ENCODE data around the gene PKM.

Gene PKM

DNA sequence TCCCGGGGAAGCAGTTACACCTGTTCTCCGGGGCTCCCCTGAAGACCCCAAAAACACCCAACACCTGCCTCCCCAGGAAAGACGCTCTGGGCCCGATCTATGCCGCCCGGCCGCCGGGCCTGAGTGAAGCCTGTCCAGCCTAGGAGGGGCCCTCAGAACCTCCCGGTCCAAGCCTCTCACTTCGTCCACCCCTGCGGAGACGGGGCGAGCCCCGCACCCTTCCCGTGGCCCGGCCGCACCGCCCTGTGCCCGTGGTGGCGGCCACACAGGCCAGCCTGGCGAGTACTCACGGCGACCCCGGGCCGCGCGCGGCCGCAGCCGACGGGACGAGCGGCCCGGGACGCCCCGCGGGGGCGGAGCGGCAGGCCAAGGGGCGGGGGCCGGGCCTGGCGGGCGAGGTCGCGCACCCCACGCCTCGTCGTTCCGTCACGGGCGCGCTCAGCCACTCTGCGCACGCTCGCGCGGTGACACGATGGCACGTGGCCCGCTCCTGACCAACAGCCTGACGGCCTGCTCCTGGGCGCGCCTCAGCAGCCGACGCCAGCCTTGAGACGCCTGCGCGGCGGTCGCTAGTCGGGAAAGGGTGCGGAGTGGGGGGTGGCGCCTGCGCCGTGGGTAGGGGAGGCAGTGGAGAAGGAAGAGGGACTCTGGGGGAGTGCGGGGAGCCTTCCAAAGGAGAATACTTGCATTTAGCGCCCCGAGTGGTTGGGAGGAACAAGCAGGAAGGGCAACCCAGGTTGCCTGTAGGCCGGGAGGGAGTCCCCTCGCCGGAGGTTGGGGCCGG, 41.4 kb upstream of the PKM start, which contains the start of gene PARP6:
Gene PARP6, minus strand, starts transcription at position 342 of the 784 bp plus-strand sequence. CDS start 5,077 bp downstream, outside the sequence.
- POLR2A ChIA-PET: no interaction called here

DNA sequence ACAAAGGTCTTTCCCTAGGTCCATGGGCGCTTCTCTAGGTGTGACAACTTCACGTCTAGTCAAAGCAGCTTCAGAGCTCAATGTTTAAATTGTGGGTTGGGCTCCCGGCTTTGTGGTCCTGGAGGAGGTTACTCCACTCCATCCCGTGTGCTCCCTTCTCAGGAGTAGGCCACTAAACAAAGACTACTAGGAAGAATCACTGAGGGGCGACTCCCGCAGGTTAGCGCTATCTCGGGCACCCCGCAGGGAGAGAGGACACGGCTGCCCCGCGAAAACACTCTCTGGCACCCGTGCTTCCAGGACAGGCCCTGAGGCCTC, 40.9 kb upstream of the PKM start:
- DNase-seq (ENCODE audit: extremely low spot score): peak; percentile 27
- ChIA-PET CTCF (interaction anchor here (1.0 kb wide), 1 partner anchor 45 kb away, joined by 3 read pairs; no protein-coding TSS in a partner anchor), POLR2A (no interaction called here)
- TF ChIP-seq, protein P1, sequence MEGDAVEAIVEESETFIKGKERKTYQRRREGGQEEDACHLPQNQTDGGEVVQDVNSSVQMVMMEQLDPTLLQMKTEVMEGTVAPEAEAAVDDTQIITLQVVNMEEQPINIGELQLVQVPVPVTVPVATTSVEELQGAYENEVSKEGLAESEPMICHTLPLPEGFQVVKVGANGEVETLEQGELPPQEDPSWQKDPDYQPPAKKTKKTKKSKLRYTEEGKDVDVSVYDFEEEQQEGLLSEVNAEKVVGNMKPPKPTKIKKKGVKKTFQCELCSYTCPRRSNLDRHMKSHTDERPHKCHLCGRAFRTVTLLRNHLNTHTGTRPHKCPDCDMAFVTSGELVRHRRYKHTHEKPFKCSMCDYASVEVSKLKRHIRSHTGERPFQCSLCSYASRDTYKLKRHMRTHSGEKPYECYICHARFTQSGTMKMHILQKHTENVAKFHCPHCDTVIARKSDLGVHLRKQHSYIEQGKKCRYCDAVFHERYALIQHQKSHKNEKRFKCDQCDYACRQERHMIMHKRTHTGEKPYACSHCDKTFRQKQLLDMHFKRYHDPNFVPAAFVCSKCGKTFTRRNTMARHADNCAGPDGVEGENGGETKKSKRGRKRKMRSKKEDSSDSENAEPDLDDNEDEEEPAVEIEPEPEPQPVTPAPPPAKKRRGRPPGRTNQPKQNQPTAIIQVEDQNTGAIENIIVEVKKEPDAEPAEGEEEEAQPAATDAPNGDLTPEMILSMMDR (IDR thresholded peaks at IDR 0.05; ENCODE audit: control extremely low read depth, extremely low read depth, low read depth, missing control alignments): no peak

More for the DNA sequence above, 41.4 kb upstream of the PKM start, which contains the start of gene PARP6:
- TF ChIP-seq, protein P1 (IDR thresholded peaks at IDR 0.05; ENCODE audit: control extremely low read depth, extremely low read depth, low read depth, missing control alignments): peak; percentile 74
- DNase-seq (ENCODE audit: extremely low spot score): peak; percentile 98
- CTCF ChIA-PET: interaction anchor here (1.4 to 3.4 kb wide), 4 partner anchors 8 to 72 kb away, joined by 5 to 32 read pairs (median 8); no protein-coding TSS in a partner anchor

DNA sequence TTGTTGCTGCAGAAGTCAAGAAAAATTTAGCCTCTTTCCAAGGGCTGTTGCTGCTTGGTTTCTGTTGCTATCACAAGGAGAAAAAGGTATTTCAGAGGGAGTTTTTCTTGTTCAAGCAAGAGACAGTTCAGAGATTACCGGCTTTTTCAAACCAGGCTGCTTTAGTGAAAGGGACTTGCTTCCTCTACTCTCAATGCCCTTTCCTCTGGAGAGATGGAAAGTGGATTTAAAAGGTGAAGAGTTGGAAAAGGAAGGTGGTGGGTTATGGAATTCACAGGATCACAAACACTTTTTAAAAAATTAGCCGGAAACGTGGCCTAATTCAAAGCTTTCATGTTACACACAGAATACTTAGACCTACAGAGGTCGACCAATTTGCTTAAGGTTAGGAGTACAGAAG, 40.2 kb upstream of the PKM start:
- CTCF ChIA-PET: interaction anchor here (1.0 kb wide), 1 partner anchor 45 kb away, joined by 3 read pairs; no protein-coding TSS in a partner anchor
- POLR2A ChIA-PET: no interaction called here
- DNase-seq (ENCODE audit: extremely low spot score): no peak
- TF ChIP-seq, protein P1 (IDR thresholded peaks at IDR 0.05; ENCODE audit: control extremely low read depth, extremely low read depth, low read depth, missing control alignments): no peak

DNA sequence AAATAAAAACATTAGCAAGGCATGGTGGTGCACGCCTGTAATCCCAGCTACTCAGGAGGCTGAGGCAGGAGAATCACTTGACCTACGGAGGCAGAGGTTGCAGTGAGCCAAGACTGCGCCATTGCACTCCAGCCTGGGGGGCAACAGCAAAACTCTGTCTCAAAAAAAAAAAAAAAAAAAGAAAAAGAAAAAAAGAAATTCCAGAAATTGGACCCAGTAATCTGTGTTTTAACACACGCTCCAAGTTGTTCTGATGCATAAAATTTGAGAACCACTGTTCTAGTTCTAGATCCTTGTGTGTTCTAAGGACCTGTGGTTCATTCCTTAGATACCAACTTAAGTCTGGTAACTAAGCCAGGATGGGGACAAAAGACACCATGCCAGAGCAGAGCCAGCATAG, 38.7 kb upstream of the PKM start:
- TF ChIP-seq, protein P1 (IDR thresholded peaks at IDR 0.05; ENCODE audit: control extremely low read depth, extremely low read depth, low read depth, missing control alignments): no peak
- ChIA-PET POLR2A (no interaction called here), CTCF (no interaction called here)
- no peak for DNase-seq (ENCODE audit: extremely low spot score)

DNA sequence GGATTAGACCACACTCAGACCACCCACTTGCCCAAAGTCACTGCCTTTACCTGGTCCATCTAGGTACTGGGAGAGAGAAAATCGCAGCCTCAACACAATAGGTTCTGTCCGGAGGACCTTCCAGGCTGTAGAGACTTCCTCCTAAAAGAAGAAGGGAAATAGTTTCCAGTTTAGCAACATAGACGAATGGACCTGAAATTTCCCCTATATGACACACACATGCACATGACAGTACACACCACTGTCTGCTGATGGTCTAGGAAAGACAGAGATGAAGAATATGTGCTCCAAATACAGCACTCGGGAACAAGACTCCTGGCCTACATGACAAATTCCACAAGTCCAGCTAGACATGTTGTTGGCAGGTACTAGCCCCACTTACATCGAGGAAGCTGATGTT, 34.0 kb upstream of the PKM start:
- POLR2A ChIA-PET: no interaction called here
- TF ChIP-seq, protein P1 (IDR thresholded peaks at IDR 0.05; ENCODE audit: control extremely low read depth, extremely low read depth, low read depth, missing control alignments): no peak
- CTCF ChIA-PET: interaction anchor here (1.3 to 3.0 kb wide), 3 partner anchors 8 to 65 kb away, joined by 5 to 11 read pairs (median 5); no protein-coding TSS in a partner anchor
- no peak for DNase-seq (ENCODE audit: extremely low spot score)

DNA sequence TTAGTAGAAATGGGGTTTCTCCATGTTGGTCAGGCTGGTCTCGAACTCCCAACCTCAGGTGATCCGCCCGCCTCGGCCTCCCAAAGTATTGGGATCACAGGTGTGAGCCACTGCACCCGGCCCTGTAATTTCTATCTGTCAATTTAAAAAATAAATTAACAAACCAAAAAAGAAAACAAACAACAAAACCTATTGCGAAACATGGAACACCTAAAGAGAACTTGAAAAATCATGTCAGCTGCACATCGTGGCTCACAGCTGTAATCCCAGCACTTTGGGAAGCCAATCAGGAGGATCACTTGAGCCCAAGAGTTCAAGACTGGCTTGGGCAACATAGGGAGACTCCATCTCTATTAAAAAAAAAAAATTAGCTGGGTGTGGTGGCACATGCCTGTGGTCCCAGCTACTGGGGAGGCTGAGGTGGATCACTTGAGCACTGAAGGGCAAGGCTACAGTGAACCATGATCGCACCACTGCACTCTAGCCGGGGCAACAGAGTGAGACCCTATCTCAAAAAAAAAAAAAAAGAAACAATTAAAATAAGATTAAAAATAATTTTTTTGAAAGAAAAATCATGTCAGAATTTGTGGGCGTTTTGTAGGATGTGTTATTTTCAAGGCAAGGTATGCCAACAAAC, 21.8 kb upstream of the PKM start:
- TF ChIP-seq, protein P1 (IDR thresholded peaks at IDR 0.05; ENCODE audit: control extremely low read depth, extremely low read depth, low read depth, missing control alignments): no peak
- CTCF ChIA-PET: interaction anchor here (0.9 to 2.2 kb wide), 2 partner anchors 13 to 26 kb away, joined by 3 to 11 read pairs; no protein-coding TSS in a partner anchor
- POLR2A ChIA-PET: no interaction called here
- DNase-seq (ENCODE audit: extremely low spot score): no peak

Measured in GM10248 (cell line).